ENCODE data around the gene ZNF469. TPM values are rescaled to one million over a fixed set of nuclear protein-coding genes. Genes with fewer than 3 reads are reported as not detected.

The ZNF469 gene
- total RNA-seq, 3 donors from 2014 or later (not counting 1 experiment from before 2014, with no cell fraction given), result 4.5 to 5.8 (median 4.9) TPM

- peaks cover 2% of the 10 kb centered on the region for H3K27me3 ChIP-seq (ENCODE audit: control insufficient read depth, insufficient read depth, low read length)
- intact Hi-C loops (cut with micrococcal nuclease), result no loop called here
- ATAC-seq, result no peak
- no peak for DNase-seq
- TF ChIP-seq, protein P1, sequence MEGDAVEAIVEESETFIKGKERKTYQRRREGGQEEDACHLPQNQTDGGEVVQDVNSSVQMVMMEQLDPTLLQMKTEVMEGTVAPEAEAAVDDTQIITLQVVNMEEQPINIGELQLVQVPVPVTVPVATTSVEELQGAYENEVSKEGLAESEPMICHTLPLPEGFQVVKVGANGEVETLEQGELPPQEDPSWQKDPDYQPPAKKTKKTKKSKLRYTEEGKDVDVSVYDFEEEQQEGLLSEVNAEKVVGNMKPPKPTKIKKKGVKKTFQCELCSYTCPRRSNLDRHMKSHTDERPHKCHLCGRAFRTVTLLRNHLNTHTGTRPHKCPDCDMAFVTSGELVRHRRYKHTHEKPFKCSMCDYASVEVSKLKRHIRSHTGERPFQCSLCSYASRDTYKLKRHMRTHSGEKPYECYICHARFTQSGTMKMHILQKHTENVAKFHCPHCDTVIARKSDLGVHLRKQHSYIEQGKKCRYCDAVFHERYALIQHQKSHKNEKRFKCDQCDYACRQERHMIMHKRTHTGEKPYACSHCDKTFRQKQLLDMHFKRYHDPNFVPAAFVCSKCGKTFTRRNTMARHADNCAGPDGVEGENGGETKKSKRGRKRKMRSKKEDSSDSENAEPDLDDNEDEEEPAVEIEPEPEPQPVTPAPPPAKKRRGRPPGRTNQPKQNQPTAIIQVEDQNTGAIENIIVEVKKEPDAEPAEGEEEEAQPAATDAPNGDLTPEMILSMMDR (IDR thresholded peaks at IDR 0.05), result no peak
- no peaks in the 10 kb centered on the region for H3K4me1 ChIP-seq (ENCODE audit: control insufficient read depth, insufficient read depth, low read length)
- H3K9me3 ChIP-seq (ENCODE audit: control insufficient read depth, insufficient read depth, low read length), result no peaks in the 10 kb centered on the region
- H3K27me3 Mint-ChIP-seq (ENCODE audit: low read depth in 2 of 2), result peaks cover 2 to 10% of the 10 kb centered on the region in 2 donors
- no peaks in the 10 kb centered on the region for H3K4me1 Mint-ChIP-seq
- 51% methylated on average over 9 of the region's 9 CpGs for WGBS (ENCODE audit: insufficient coverage)
- no peak overlapping the region for H3K4me3 Mint-ChIP-seq
- no peaks in the 10 kb centered on the region for H3K9me3 Mint-ChIP-seq
- no peak overlapping the region for H3K27ac Mint-ChIP-seq
- no peaks in the 10 kb centered on the region for H3K36me3 ChIP-seq (ENCODE audit: control insufficient read depth, insufficient read depth, low read length)
- H3K27ac ChIP-seq (ENCODE audit: low read length), result no peak overlapping the region
- no peak overlapping the region for H3K4me3 ChIP-seq (ENCODE audit: low read length)
- H3K36me3 Mint-ChIP-seq, result no peaks in the 10 kb centered on the region
Observed at GRCh38 chr16:88390265-88390664, 7.5 kb downstream of the ZNF469 start.

- TF ChIP-seq, protein P1 (IDR thresholded peaks at IDR 0.05), result no peak
- H3K4me3 ChIP-seq (ENCODE audit: low read length), result no peak overlapping the region
- peaks cover 0 to 8% of the 10 kb centered on the region in 2 donors for H3K27me3 Mint-ChIP-seq (ENCODE audit: low read depth in 2 of 2)
- H3K36me3 Mint-ChIP-seq, result no peaks in the 10 kb centered on the region
- WGBS (ENCODE audit: insufficient coverage), result 86% methylated on average over 13 of the region's 13 CpGs
- H3K27ac ChIP-seq (ENCODE audit: low read length), result no peak overlapping the region
- no peaks in the 10 kb centered on the region for H3K9me3 Mint-ChIP-seq
- no peaks in the 10 kb centered on the region for H3K36me3 ChIP-seq (ENCODE audit: control insufficient read depth, insufficient read depth, low read length)
- DNase-seq (no peak), ATAC-seq (no peak)
- no peaks in the 10 kb centered on the region for H3K4me1 Mint-ChIP-seq
- no peak overlapping the region for H3K4me3 Mint-ChIP-seq
- peaks cover 2% of the 10 kb centered on the region for H3K27me3 ChIP-seq (ENCODE audit: control insufficient read depth, insufficient read depth, low read length)
- H3K9me3 ChIP-seq (ENCODE audit: control insufficient read depth, insufficient read depth, low read length), result no peaks in the 10 kb centered on the region
- intact Hi-C loops (cut with micrococcal nuclease), result no loop called here
- no peaks in the 10 kb centered on the region for H3K4me1 ChIP-seq (ENCODE audit: control insufficient read depth, insufficient read depth, low read length)
- H3K27ac Mint-ChIP-seq, result no peak overlapping the region
Observed at GRCh38 chr16:88390735-88391134, 8.0 kb downstream of the ZNF469 start.

DNA sequence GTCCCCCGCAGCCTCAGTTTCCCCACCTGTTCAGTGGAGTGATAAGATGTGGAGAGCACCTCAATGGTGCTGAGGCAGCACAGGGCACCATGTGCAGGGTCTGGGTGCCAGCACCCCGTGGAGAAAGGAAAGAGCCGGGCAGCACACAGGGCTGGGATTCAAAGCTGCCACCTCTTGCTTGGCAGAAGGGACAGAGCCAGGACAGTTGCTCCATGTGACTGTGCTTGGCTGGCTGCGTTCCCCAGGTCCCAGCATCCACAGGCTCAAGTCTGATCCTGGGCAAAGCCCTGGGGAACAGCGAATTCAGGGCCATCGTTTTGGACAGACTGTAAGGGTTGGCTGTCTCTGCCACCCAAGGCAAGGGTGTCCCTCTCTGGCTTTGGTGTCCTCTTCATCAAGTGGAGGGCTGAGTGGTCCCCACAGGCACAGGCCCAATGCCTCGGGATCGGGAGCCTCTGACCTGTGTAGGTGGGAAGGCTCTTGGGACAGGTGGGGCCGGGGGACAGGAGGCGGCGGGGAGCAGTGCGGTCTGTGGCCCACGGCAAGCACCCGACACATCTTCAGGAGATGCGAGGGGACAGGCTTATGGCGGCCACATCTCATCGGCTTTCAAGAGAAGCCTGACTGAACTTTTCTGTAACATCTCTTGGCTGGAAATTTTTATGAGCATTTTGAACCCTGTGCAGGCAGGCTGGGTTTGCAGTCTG is 8.5 kb downstream of the ZNF469 start:
- no peak for DNase-seq
- Histone ChIP-seq H3K27me3 (ENCODE audit: control insufficient read depth, insufficient read depth, low read length) (no peaks in the 10 kb centered on the region), H3K4me3 (ENCODE audit: low read length) (no peak overlapping the region), H3K27ac (ENCODE audit: low read length) (no peak overlapping the region), H3K36me3 (ENCODE audit: control insufficient read depth, insufficient read depth, low read length) (no peaks in the 10 kb centered on the region), H3K9me3 (ENCODE audit: control insufficient read depth, insufficient read depth, low read length) (no peaks in the 10 kb centered on the region), H3K4me1 (ENCODE audit: control insufficient read depth, insufficient read depth, low read length) (no peaks in the 10 kb centered on the region)
- TF ChIP-seq, protein P1 (IDR thresholded peaks at IDR 0.05), result no peak
- H3K27ac Mint-ChIP-seq, result no peak overlapping the region
- H3K4me1 Mint-ChIP-seq, result no peaks in the 10 kb centered on the region
- peaks cover 0 to 5% of the 10 kb centered on the region in 2 donors for H3K27me3 Mint-ChIP-seq (ENCODE audit: low read depth in 2 of 2)
- no peaks in the 10 kb centered on the region for H3K36me3 Mint-ChIP-seq
- 85% methylated on average over 17 of the region's 17 CpGs for WGBS (ENCODE audit: insufficient coverage)
- no peaks in the 10 kb centered on the region for H3K9me3 Mint-ChIP-seq
- H3K4me3 Mint-ChIP-seq, result no peak overlapping the region
- intact Hi-C loops (cut with micrococcal nuclease), result no loop called here
- ATAC-seq, result no peak

- no peaks in the 10 kb centered on the region for H3K9me3 Mint-ChIP-seq
- ATAC-seq (no peak), DNase-seq (no peak)
- peaks cover 0 to 3% of the 10 kb centered on the region in 2 donors for H3K27me3 Mint-ChIP-seq (ENCODE audit: low read depth in 2 of 2)
- Histone ChIP-seq H3K4me3 (ENCODE audit: low read length) (no peak overlapping the region), H3K4me1 (ENCODE audit: control insufficient read depth, insufficient read depth, low read length) (no peaks in the 10 kb centered on the region), H3K27me3 (ENCODE audit: control insufficient read depth, insufficient read depth, low read length) (no peaks in the 10 kb centered on the region), H3K9me3 (ENCODE audit: control insufficient read depth, insufficient read depth, low read length) (no peaks in the 10 kb centered on the region), H3K36me3 (ENCODE audit: control insufficient read depth, insufficient read depth, low read length) (no peaks in the 10 kb centered on the region), H3K27ac (ENCODE audit: low read length) (no peak overlapping the region)
- no peak overlapping the region for H3K27ac Mint-ChIP-seq
- H3K4me3 Mint-ChIP-seq, result no peak overlapping the region
- WGBS (ENCODE audit: insufficient coverage), result 92% methylated on average over 22 of the region's 22 CpGs
- intact Hi-C loops (cut with micrococcal nuclease), result no loop called here
- TF ChIP-seq, protein P1 (IDR thresholded peaks at IDR 0.05), result no peak
- H3K4me1 Mint-ChIP-seq, result no peaks in the 10 kb centered on the region
- H3K36me3 Mint-ChIP-seq, result no peaks in the 10 kb centered on the region
Observed at GRCh38 chr16:88392111-88392510, 9.4 kb downstream of the ZNF469 start.

All from natural killer cell (primary cell).